ENCODE results near the gene GFY. TPM values are rescaled to one million over a fixed set of nuclear protein-coding genes. Genes with fewer than 3 reads are reported as not detected.

The GFY gene
- total RNA-seq, 1 donor from 2014 or later = not detected

DNA sequence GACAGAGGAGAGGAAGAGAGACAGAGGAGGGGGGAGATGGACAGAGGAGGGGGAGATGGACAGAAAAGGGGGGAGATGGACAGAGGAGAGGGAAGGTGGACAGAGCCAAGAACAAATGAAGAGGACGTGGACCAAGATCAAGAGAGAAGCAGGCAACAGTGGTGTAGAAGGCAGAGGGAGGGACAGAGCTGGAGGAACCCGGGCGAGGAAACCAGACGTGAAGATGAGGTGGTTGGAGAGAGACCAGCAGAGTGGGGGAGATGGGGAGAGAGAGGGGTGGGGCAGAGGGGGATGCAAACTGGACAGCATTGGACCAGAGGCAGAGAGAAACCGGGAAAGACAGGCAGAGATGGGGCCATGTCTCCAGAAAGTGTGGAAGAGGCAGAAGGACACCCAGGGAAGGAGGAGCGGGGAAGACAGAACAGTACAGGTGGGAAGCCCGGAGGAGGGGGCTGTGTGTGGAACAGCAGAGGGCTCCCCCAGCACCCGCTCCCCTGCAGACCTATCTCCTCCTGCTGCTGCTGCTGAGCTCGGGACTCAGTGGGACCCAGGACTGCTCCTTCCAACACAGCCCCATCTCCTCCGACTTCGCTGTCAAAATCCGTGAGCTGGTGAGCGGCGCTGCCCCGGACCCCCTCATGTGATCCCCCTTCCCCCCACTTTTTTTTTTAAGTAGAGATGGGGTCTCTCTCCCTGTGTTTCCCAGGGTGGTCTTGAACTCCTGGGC lies 50.2 kb downstream of the GFY start:
- intact Hi-C loops (cut with DNase I) = no loop called here
- DNase-seq = no peak

DNA sequence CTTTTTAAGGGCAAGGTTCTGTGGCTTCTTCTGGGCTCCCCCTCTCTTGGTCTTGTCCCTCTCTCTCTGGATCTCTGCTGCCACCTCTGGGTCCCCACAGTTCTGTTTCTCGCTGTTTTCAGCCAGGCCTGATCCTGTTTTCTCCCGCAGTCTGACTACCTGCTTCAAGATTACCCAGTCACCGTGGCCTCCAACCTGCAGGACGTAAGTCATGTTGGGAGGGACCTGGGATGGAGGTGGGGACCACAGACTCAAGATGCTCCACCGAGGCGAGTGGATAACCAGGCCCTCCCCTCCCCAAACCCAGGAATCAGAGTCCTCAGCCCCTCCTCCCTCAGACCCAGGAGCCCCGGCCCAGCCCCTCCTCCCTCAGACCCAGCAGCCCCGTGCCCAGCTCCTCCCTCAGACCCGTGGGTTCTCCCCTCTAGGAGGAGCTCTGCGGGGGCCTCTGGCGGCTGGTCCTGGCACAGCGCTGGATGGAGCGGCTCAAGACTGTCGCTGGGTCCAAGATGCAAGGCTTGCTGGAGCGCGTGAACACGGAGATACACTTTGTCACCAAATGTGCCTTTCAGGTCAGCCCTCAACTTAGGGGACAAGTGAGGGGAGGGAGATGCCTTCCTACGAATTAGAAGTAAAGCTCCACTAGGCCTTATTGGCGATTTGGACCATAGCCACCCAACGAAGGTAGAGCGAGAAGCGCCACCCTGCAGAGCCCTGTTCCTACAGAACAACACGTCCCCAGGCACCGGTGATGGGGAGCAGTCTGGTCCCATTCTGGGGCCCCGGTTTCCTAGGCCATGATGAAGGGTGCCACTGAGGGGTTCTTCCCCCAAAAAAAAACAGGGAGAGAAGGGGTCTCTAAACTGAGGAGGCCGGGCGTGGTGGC lies 51.0 kb downstream of the GFY start:
- intact Hi-C loops (cut with DNase I) = no loop called here
- DNase-seq = no peak

More for the DNA sequence above, 50.2 kb downstream of the GFY start:
- no peak for ATAC-seq (ENCODE audit: poor library complexity)

More for the DNA sequence above, 51.0 kb downstream of the GFY start:
- ATAC-seq (ENCODE audit: poor library complexity) = no peak

Other genes starting within 250 kb of the GFY start
- gene SLC6A16, start 100.2 kb upstream of the GFY start, total RNA-seq = 1.5 TPM
- gene CD37, start 90.0 kb upstream of the GFY start, total RNA-seq = 4.0 TPM
- gene TEAD2, start 63.0 kb upstream of the GFY start, total RNA-seq = 57.9 TPM
- not detected for gene DKKL1, start 61.5 kb upstream of the GFY start, total RNA-seq
- not detected for gene KASH5, start 37.1 kb upstream of the GFY start, total RNA-seq
- not detected for gene PTH2, start 1.9 kb upstream of the GFY start, total RNA-seq
- 1.8 TPM for gene SLC17A7, start 16.1 kb downstream of the GFY start, total RNA-seq
- gene PIH1D1, start 26.4 kb downstream of the GFY start, total RNA-seq = 28.1 TPM
- gene ALDH16A1, start 27.8 kb downstream of the GFY start, total RNA-seq = 10.8 TPM
- gene FLT3LG, start 48.8 kb downstream of the GFY start, total RNA-seq = 3.6 TPM
- 1,304 TPM for gene RPL13A, start 62.2 kb downstream of the GFY start, total RNA-seq
- 935 TPM for gene RPS11, start 71.0 kb downstream of the GFY start, total RNA-seq
- 98.8 TPM for gene FCGRT, start 87.3 kb downstream of the GFY start, total RNA-seq
- 7.3 TPM for gene RCN3, start 102.6 kb downstream of the GFY start, total RNA-seq
- 45.5 TPM for gene NOSIP, start 155.2 kb downstream of the GFY start, total RNA-seq
- 0.70 TPM for gene PRRG2, start 155.9 kb downstream of the GFY start, total RNA-seq
- gene PRR12, start 165.8 kb downstream of the GFY start, total RNA-seq = 12.6 TPM
- gene RRAS, start 214.8 kb downstream of the GFY start, total RNA-seq = 105 TPM
- gene SCAF1, start 216.8 kb downstream of the GFY start, total RNA-seq = 42.0 TPM
- gene IRF3, start 240.5 kb downstream of the GFY start, total RNA-seq = 29.9 TPM
- 10.8 TPM for gene BCL2L12, start 240.5 kb downstream of the GFY start, total RNA-seq